NCI-H1930 (cell line): ENCODE results near the gene STEAP1B.
"Not testable (repeated sequence)": the region's sequence is repeated elsewhere in the genome, so short reads cannot be mapped to it uniquely, and the experiment has no call there.

Experiments used
- DNase-seq, 2 experiments: peaks; one replicate each; lab custom pipeline; 2025; lab: John Stamatoyannopoulos, UW

Gene STEAP1B

GRCh38 chr7:22496912-22497311 lies 3.1 kb downstream of the STEAP1B start:
- DNase-seq = not testable (repeated sequence)

DNA sequence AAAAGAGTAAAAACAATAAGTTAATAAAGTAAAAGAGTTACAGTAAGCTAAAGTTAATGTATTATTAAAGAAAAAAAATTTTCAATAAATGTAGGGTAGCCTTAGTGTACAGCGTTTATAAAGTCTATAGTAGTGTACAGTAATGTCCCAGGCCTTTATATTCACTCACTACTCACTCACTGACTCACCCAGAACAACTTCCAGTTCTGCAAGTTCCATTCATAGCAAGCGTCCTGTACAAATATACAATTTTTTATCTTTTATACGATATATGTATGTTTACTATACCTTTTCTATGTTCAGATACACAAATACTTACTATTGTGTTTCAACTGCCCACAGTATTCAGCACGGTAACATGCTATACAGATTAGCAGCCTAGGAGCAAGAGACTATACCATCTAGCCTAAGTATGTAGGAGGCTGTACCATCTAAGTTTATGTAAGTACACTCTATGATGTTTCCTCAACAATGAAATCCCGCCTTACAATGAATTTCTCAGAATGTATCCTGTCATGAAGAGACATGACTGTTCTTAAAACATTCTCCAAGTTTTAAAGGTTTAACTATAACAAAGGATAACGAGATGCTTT lies 3.6 kb downstream of the STEAP1B start:
- not testable (repeated sequence) for DNase-seq

- DNase-seq = not testable (repeated sequence)
Measured at GRCh38 chr7:22493160-22493925, 6.6 kb downstream of the STEAP1B start.

- peak; percentile 51 to 63 for DNase-seq
Measured at GRCh38 chr7:22488643-22489462, 11.1 kb downstream of the STEAP1B start.

- no peak for DNase-seq
Measured at GRCh38 chr7:22487978-22488642, 11.9 kb downstream of the STEAP1B start.

DNA sequence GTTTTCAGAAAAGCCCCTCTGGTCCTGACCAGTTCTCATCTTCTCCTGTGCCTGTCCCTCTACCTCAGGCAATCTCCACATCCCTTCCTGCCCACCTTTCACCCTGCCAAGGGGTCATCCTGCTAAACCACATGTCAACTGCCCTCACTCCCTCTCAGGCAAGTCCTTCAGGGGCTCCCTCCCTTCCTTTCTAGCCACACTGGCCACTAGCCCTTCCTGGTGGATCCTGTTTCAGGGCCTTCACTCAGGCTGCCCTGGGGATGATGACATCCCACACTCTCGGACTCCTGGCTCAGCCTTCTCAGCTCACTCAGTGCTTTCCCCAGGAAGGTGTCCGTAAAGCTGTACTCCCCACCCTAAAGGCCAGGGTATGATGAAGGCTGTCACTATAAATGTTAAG lies 13.4 kb downstream of the STEAP1B start:
- no peak for DNase-seq

DNA sequence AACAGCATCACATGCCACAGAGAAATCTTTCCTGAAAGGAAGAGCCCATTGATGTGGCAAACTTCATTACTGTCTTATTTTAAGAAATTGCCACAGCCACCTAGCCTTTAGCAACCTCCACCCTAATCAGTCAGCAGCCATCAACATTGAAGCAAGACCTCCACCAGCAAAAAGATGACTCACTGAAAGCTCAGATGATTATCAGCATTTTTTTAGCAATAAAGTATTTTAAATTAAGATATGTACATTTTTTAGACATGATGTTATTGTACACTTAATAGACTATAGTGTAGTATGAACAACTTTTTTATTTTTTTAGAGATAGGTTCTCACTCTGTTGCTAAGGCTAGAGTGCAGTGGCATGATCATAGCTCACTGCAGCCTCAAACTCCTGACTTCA lies 14.8 kb downstream of the STEAP1B start:
- no peak for DNase-seq

- no peak for DNase-seq
Measured at GRCh38 chr7:22482503-22482902, 17.5 kb downstream of the STEAP1B start.

GRCh38 chr7:22481726-22482125 lies 18.3 kb downstream of the STEAP1B start:
- no peak for DNase-seq

GRCh38 chr7:22480523-22481075 lies 19.4 kb downstream of the STEAP1B start:
- no peak for DNase-seq

DNA sequence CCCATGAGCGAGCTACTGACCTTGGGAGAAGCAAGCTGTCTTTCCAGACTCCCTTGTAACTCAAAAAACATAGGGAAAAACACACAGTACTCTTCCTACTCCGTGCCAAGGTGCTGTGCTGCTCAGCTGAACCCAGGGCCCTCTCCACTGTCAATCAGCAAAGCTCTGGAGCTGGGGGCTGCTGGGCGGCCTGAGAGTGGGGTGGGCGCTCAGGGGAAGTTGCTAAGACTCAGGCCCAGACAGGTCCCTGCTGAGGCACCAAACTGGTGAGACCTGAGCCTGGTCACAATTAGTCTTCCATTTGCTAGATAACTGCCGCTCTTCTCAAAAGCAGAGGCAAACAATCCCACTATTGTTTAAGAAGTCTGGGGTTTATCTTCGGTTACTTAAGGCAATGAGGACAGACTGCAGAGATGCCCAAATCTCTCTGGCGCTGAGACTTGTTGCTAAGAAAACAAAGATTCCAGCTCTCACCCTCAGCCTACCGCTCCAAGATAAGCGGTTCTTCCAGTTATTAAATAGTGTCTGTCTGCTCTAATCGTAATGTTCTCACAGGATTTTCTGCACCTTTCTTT lies 22.0 kb downstream of the STEAP1B start:
- DNase-seq = no peak

- DNase-seq = no peak
Measured at GRCh38 chr7:22477262-22477661, 22.7 kb downstream of the STEAP1B start.

DNA sequence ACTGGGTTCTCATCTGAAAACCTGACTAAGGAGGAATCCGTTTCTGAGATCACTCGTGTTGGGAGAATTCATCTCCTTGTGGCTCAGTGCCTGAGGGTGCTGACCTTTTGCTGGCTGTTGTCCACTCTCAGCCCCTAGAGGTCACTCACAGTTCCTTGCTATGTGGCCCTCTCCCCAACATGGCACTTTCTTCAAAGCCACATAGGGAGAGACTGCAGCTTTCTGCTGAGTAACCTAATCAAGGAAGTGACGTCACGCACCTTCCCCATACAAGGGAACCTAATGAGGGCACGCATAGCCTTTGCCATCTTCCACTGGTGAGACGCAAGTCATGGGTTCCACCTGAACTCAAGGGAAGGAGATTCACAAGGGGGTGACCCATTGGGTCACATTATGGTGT lies 23.2 kb downstream of the STEAP1B start:
- DNase-seq = no peak

DNA sequence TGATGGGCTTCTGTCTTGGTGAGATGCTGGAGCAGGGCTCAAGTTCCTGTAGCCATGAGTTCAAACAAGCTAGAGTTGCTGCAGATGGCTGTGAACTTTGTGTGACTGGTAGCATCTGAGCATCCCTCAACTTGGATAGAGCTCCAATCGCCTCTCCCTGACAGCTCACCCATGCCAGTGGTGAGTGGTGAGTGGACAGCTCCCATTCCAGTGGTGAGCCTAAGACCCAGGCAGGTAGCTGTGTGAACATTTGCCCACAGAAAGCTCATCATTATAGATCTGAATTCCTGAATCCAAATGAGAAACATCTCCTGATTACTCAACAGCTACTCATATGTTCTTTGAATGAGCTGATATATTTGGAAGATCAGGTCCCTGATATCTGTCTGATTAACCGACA lies 25.3 kb downstream of the STEAP1B start:
- DNase-seq = no peak

- DNase-seq = no peak
Measured at GRCh38 chr7:22470981-22471380, 29.0 kb downstream of the STEAP1B start.

DNA sequence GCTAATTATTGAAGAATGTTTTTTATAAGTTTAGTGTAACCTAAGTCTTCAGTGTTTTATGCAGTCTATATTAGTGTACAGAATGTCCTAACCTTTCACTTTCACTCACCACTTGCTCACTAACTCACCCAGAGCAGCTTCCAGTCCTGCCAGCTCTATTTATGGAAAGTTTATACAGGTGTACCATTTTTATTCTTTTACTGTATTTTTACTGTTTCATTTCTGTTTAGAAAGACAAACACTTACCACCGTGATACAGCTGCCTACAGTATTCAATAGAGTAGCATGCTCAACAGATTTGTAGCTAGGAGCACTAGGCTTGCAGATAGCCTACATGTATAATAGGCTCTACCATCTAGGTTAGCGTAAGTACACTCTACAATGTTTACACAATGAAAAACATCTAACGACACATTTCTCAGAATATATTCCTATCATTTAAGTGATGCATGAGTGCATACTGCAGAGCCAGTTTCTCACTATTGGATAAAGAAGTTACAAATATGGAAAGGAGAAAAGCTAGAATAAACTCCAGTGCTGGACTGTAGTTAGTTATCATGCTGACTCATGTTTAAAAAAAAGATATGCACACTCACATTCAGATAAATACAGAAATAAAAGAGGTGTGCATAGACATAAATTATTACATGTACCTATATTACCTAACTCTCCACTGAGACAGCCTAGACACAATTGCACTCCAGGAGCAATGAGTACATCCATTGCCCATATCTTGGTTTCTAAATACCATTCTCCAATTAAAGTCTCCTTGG lies 30.4 kb downstream of the STEAP1B start:
- DNase-seq = no peak

DNA sequence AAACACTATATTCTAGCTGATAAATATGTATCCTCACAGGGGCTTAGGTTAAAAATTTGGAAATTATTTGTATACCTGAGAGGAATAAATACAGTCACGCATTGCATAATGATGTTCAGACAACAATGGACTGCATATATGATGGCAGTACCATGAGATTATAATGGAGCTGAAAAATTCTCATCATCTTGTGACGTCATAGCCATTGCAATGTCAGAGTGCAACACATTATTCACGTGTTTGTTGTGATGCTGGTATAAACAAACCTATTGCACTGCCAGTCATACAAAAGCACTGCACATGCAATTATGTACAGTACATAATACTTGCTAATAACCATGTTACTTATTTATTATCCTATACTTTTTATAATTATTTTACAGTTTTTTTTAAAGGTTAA lies 31.4 kb downstream of the STEAP1B start:
- DNase-seq = no peak

DNA sequence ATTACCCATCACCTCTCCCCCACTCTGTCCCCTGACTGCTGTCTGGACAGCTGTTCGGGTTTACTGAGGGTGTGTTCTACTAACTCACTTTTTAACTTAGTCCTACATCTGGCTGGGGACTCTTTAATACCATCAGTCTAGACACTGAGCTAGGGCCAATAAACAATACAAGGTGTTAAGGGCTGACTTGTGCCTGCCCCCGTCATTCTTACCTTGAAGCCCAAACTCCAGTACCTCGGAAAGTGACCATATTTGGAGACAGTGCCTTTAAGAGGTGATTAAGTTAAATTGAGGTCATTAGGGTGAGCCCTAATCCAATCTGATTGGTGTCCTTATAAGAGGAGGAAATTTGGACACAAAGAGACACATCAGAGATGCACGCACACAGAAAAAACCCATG lies 35.7 kb downstream of the STEAP1B start:
- no peak for DNase-seq

DNA sequence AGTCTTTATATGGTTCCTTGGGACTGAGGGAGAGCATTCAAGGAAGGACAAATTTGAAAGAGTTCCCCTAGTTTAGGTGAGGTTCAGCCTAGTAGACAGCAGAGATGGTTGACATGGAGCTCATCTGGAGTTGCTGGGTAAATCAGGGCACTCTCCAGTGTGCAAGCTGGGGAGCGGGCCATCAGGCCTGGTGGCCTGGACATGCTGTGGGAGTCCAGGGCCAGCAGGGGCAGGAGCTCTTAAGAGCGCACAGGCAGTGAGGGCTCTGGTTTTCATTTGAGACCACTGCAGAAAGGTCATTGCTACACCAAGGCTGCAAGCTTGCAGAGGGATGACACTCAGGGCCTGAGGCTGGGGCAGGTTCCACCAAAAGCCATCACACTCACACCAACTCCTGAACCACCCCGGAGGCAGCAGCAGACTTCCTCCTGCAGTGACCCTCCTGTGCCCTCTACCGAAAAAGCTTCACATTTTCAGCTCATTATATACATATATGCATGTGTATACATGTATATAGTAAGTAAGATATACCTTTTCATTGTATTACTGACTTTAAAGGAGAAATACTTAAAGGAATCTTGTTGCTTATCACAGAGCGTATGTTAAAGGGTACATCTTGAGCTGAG lies 39.5 kb downstream of the STEAP1B start:
- DNase-seq = no peak

- no peak for DNase-seq
Measured at GRCh38 chr7:22457471-22457870, 42.5 kb downstream of the STEAP1B start.
